ENCODE results near the gene MAGEA9B.
"Not testable (repeated sequence)": the region's sequence is repeated elsewhere in the genome, so short reads cannot be mapped to it uniquely, and the experiment has no call there.

- not testable (repeated sequence) for TF ChIP-seq CTCF (IDR thresholded peaks at IDR 0.05; ENCODE audit: low read depth, low read length, missing input control); GABPA (IDR thresholded peaks at IDR 0.05 in 1 of 2, conservative IDR thresholded peaks at IDR 0.05 in 1 of 2)
Measured at GRCh38 chrX:149532868-149533267, 54.4 kb downstream of the MAGEA9B start.

Measured in liver (tissue), 3 donors.